Thymus (tissue), 11 donors: ENCODE measurements around the gene GNAT2. TPM values are rescaled to one million over a fixed set of nuclear protein-coding genes. Genes with fewer than 3 reads are reported as not detected.

Source experiments
- DNase-seq, 9 donors: peaks; one replicate each; pipeline ENCODE4 v3.0.0-alpha.2; 2013; ENCODE audit warnings: low spot score in 9 of 9, low read depth in 6 of 9, missing footprints in 1 of 9
- H3K27ac ChIP-seq, 2 donors: one replicate each; pipeline ENCODE4 v1.5.1; 2013; ENCODE audit warnings: control low read depth in 1 of 2, low read depth in 1 of 2, low read length in 1 of 2, mild to moderate bottlenecking in 1 of 2, moderate library complexity in 1 of 2
- H3K27me3 ChIP-seq, 2 donors: one replicate each; pipeline ENCODE4 v1.5.1; 2013; ENCODE audit warnings: low read length in 1 of 2; ENCODE audit not compliant: control insufficient read depth in 2 of 2, insufficient read depth in 1 of 2
- H3K36me3 ChIP-seq, 2 donors: one replicate each; pipeline ENCODE4 v1.5.1; 2013; ENCODE audit warnings: low read length in 1 of 2, mild to moderate bottlenecking in 1 of 2, moderate library complexity in 1 of 2; ENCODE audit not compliant: control insufficient read depth in 2 of 2, insufficient read depth in 2 of 2
- H3K4me1 ChIP-seq, 2 donors: one replicate each; pipeline ENCODE4 v1.5.1; 2013; ENCODE audit warnings: low read length in 2 of 2; ENCODE audit not compliant: control insufficient read depth in 2 of 2, insufficient read depth in 2 of 2
- H3K4me3 ChIP-seq, 2 donors: one replicate each; pipeline ENCODE4 v1.5.1; 2013; ENCODE audit warnings: low read length in 2 of 2, control low read depth in 1 of 2, mild to moderate bottlenecking in 1 of 2
- H3K9me3 ChIP-seq, 2 donors: one replicate each; pipeline ENCODE4 v1.5.1; 2013; ENCODE audit warnings: low read length in 1 of 2, mild to moderate bottlenecking in 1 of 2; ENCODE audit not compliant: control insufficient read depth in 2 of 2, insufficient read depth in 1 of 2
- WGBS: extraction: QIAGEN DNeasy Blood & Tissue Kit; methylation state at CpG from one replicate; pipeline ENCODE4 v1.1.7; 2013; 5-methylcytosine and 5-hydroxymethylcytosine counted together
- polyA plus RNA-seq: library from polyadenylated mRNA; stranded (reverse); fragments of 200-250 nt; gene quantifications from one replicate; pipeline ENCODE4 v1.2.3, GENCODE V29; 2013
- total RNA-seq: library from RNA; stranded (reverse); fragments of 120-200 nt; gene quantifications from one replicate; pipeline ENCODE4 v1.2.4, GENCODE V29; 2013
- donor health status: healthy.

The GNAT2 gene
- total and polyA plus RNA-seq, 2 donors, result 0.05 to 0.14 TPM

GRCh38 chr1:109582021-109582420 is 37.4 kb downstream of the GNAT2 start:
- no peak overlapping the region for H3K27ac ChIP-seq
- no peaks in the 10 kb centered on the region for H3K9me3 ChIP-seq
- no peak overlapping the region for H3K4me3 ChIP-seq
- H3K36me3 ChIP-seq, result peaks cover 16 to 59% of the 10 kb centered on the region in 2 donors
- 98% methylated on average over 2 of the region's 2 CpGs for WGBS
- no peaks in the 10 kb centered on the region for H3K4me1 ChIP-seq
- no peak for DNase-seq
- no peaks in the 10 kb centered on the region for H3K27me3 ChIP-seq

- Histone ChIP-seq H3K27ac (no peak overlapping the region), H3K36me3 (peaks cover 16 to 35% of the 10 kb centered on the region in 2 donors), H3K27me3 (no peaks in the 10 kb centered on the region), H3K4me3 (no peak overlapping the region), H3K4me1 (no peaks in the 10 kb centered on the region), H3K9me3 (no peaks in the 10 kb centered on the region)
- no peak for DNase-seq
- 98% methylated on average over 1 of the region's 1 CpG for WGBS
Observed at GRCh38 chr1:109579491-109579890, 39.9 kb downstream of the GNAT2 start.

- Histone ChIP-seq H3K27ac (no peak overlapping the region), H3K4me1 (no peaks in the 10 kb centered on the region), H3K4me3 (no peak overlapping the region), H3K27me3 (no peaks in the 10 kb centered on the region), H3K9me3 (no peaks in the 10 kb centered on the region), H3K36me3 (peaks cover 16 to 30% of the 10 kb centered on the region in 2 donors)
- DNase-seq, result no peak
- WGBS, result 98% methylated on average over 3 of the region's 3 CpGs
Observed at GRCh38 chr1:109578947-109579443, 40.4 kb downstream of the GNAT2 start.

- Histone ChIP-seq H3K27ac (no peak overlapping the region), H3K36me3 (peaks cover 0 to 6% of the 10 kb centered on the region in 2 donors), H3K4me1 (no peaks in the 10 kb centered on the region), H3K27me3 (no peaks in the 10 kb centered on the region), H3K9me3 (no peaks in the 10 kb centered on the region), H3K4me3 (no peak overlapping the region)
- WGBS, result 91% methylated on average over 2 of the region's 2 CpGs
- no peak for DNase-seq
Observed at GRCh38 chr1:109573785-109574184, 45.6 kb downstream of the GNAT2 start.

GRCh38 chr1:109570414-109570813 is 49.0 kb downstream of the GNAT2 start:
- 93% methylated on average over 3 of the region's 3 CpGs for WGBS
- no peak overlapping the region for H3K4me3 ChIP-seq
- H3K27ac ChIP-seq, result no peak overlapping the region
- H3K9me3 ChIP-seq, result no peaks in the 10 kb centered on the region
- no peaks in the 10 kb centered on the region for H3K27me3 ChIP-seq
- H3K36me3 ChIP-seq, result no peaks in the 10 kb centered on the region
- no peaks in the 10 kb centered on the region for H3K4me1 ChIP-seq
- DNase-seq, result no peak

- H3K36me3 ChIP-seq, result no peaks in the 10 kb centered on the region
- no peak overlapping the region for H3K27ac ChIP-seq
- 95% methylated on average over 1 of the region's 1 CpG for WGBS
- peaks cover 3 to 8% of the 10 kb centered on the region in 2 donors for H3K4me1 ChIP-seq
- H3K9me3 ChIP-seq, result no peaks in the 10 kb centered on the region
- H3K27me3 ChIP-seq, result no peaks in the 10 kb centered on the region
- no peak for DNase-seq
- H3K4me3 ChIP-seq, result no peak overlapping the region
Observed at GRCh38 chr1:109569323-109569722, 50.1 kb downstream of the GNAT2 start.

GRCh38 chr1:109567877-109568672 is 51.3 kb downstream of the GNAT2 start:
- H3K36me3 ChIP-seq, result no peaks in the 10 kb centered on the region
- H3K4me1 ChIP-seq, result peaks cover 6 to 14% of the 10 kb centered on the region in 2 donors
- no peak for DNase-seq
- H3K27me3 ChIP-seq, result no peaks in the 10 kb centered on the region
- H3K4me3 ChIP-seq, result no peak overlapping the region
- WGBS, result 99% methylated on average over 4 of the region's 4 CpGs
- H3K9me3 ChIP-seq, result no peaks in the 10 kb centered on the region
- H3K27ac ChIP-seq, result no peak overlapping the region

- Histone ChIP-seq H3K4me3 (no peak overlapping the region), H3K27me3 (no peaks in the 10 kb centered on the region), H3K9me3 (no peaks in the 10 kb centered on the region), H3K36me3 (no peaks in the 10 kb centered on the region), H3K27ac (no peak overlapping the region), H3K4me1 (peaks cover 8 to 17% of the 10 kb centered on the region in 2 donors)
- WGBS, result 98% methylated on average over 1 of the region's 1 CpG
- DNase-seq, result no peak
Observed at GRCh38 chr1:109566982-109567381, 52.4 kb downstream of the GNAT2 start.

GRCh38 chr1:109565241-109565640 is 54.2 kb downstream of the GNAT2 start:
- DNase-seq, result no peak
- peak overlapping the region in 1 of 2 donors; percentile 46 for H3K27ac ChIP-seq
- no peaks in the 10 kb centered on the region for H3K36me3 ChIP-seq
- H3K4me3 ChIP-seq, result no peak overlapping the region
- no peaks in the 10 kb centered on the region for H3K27me3 ChIP-seq
- 97% methylated on average over 3 of the region's 3 CpGs for WGBS
- H3K4me1 ChIP-seq, result peaks cover 8 to 21% of the 10 kb centered on the region in 2 donors
- no peaks in the 10 kb centered on the region for H3K9me3 ChIP-seq
